Urinary bladder (tissue), 4 donors: Measurements from ENCODE around the gene NRXN3. TPM values are rescaled to one million over a fixed set of nuclear protein-coding genes. Genes with fewer than 3 reads are reported as not detected.

Experiments
- DNase-seq: peaks from one replicate; pipeline ENCODE4 v3.0.0-alpha.2; 2015; ENCODE audit errors: extremely low spot score
- H3K27ac ChIP-seq: one replicate; pipeline ENCODE4 v1.5.1; 2013; ENCODE audit warnings: low read depth, mild to moderate bottlenecking, moderate library complexity
- H3K36me3 ChIP-seq: one replicate; pipeline ENCODE4 v1.6.1; 2013; ENCODE audit warnings: mild to moderate bottlenecking, moderate library complexity; ENCODE audit not compliant: insufficient read depth
- H3K4me1 ChIP-seq: one replicate; pipeline ENCODE4 v1.6.1; 2013; ENCODE audit warnings: mild to moderate bottlenecking, moderate library complexity; ENCODE audit not compliant: insufficient read depth
- H3K4me3 ChIP-seq: one replicate; pipeline ENCODE4 v1.5.1; 2013; ENCODE audit warnings: low read depth, low read length
- WGBS: extraction: QIAGEN DNeasy Blood & Tissue Kit; methylation state at CpG from one replicate; pipeline ENCODE4 v1.1.7; 2013; 5-methylcytosine and 5-hydroxymethylcytosine counted together
- polyA plus RNA-seq: library from polyadenylated mRNA; stranded (reverse); fragments of 200-250 nt; gene quantifications from one replicate; pipeline ENCODE4 v1.2.3, GENCODE V29; 2013
- total RNA-seq: library from RNA; depleted of rRNA; stranded (reverse); fragments of >200 nt; gene quantifications from one replicate; pipeline ENCODE4 v1.2.3, GENCODE V29; 2014
- donor health status: healthy with polysubstance abuse.
- donor health status: healthy.

Gene NRXN3
- total and polyA plus RNA-seq, 2 donors: 3.9 to 6.7 TPM

- Histone ChIP-seq H3K4me3 (no peak overlapping the region), H3K4me1 (no peaks in the 10 kb centered on the region), H3K27ac (no peak overlapping the region), H3K36me3 (no peaks in the 10 kb centered on the region)
- no peak for DNase-seq
- 78% methylated on average over 5 of the region's 5 CpGs for WGBS
Measured at GRCh38 chr14:79193689-79194477, 1023.7 kb downstream of the NRXN3 start.

DNA sequence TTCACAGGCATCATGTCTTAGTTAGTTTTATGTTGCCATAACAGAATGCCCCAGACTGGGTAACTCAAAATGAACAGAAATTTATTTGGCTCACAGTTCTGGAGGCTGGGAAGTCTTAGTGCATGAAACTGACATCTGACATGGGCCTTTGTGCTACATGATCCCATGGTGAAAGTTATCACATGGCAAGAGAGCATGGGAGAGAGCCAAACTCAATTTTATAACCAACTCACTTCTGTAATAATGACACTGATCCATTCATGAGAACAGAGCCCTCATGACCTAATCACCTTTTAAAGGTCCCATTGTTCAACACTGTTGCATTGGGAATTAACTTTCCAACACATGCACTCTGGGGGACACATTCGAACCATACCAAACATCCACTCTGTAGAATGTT is 1026.0 kb downstream of the NRXN3 start:
- Histone ChIP-seq H3K27ac (no peak overlapping the region), H3K36me3 (no peaks in the 10 kb centered on the region), H3K4me3 (no peak overlapping the region), H3K4me1 (no peaks in the 10 kb centered on the region)
- 90% methylated on average over 1 of the region's 1 CpG for WGBS
- no peak for DNase-seq

DNA sequence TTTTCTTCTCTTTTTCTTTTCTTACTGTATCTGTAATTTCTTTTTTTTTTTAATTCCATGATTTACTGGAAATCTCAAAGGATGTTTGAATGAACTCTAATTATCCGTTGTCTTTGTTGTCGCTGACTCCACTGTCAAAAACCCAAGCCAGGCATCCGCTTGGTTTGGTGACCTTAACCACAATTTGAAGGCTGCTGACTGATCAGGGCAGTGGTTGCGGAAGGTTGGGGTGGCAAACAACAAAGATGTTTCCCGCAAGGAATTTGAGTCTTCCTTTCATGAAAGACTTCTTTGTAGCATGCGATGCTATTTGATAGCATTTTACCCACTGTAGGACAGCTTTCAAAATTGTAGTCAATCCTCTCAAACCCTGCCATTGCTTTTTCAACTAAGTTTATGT is 1027.3 kb downstream of the NRXN3 start:
- 93% methylated on average over 6 of the region's 6 CpGs for WGBS
- DNase-seq: no peak
- H3K27ac ChIP-seq: no peak overlapping the region
- H3K36me3 ChIP-seq: no peaks in the 10 kb centered on the region
- no peak overlapping the region for H3K4me3 ChIP-seq
- no peaks in the 10 kb centered on the region for H3K4me1 ChIP-seq

- 86% methylated on average over 4 of the region's 4 CpGs for WGBS
- no peak overlapping the region for H3K27ac ChIP-seq
- no peaks in the 10 kb centered on the region for H3K4me1 ChIP-seq
- DNase-seq: no peak
- H3K36me3 ChIP-seq: no peaks in the 10 kb centered on the region
- H3K4me3 ChIP-seq: no peak overlapping the region
Measured at GRCh38 chr14:79199217-79199616, 1029.0 kb downstream of the NRXN3 start.

GRCh38 chr14:79201564-79202207 is 1031.5 kb downstream of the NRXN3 start:
- Histone ChIP-seq H3K4me3 (no peak overlapping the region), H3K4me1 (no peaks in the 10 kb centered on the region), H3K36me3 (no peaks in the 10 kb centered on the region), H3K27ac (no peak overlapping the region)
- WGBS: 34% methylated on average over 3 of the region's 3 CpGs
- no peak for DNase-seq

DNA sequence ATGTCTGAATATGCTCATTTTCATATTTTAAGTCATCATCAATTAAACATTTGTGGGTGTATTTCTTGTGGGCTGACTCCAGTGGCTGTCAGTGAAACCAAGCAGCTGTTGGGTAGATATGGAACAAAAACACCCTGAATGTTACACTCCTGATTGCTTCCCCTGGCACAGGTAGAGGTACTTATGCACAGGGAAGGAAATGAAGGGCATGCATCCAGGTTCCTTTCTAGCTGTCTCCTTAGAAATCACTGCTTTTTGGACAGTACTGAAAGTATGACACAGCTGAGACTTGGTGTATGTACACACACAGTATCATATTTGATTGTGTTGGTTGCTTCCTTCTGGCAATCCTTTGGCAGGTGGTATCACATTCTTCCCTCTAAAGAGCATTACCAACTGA is 1034.4 kb downstream of the NRXN3 start:
- DNase-seq: no peak
- Histone ChIP-seq H3K36me3 (no peaks in the 10 kb centered on the region), H3K27ac (no peak overlapping the region), H3K4me3 (no peak overlapping the region), H3K4me1 (no peaks in the 10 kb centered on the region)

DNA sequence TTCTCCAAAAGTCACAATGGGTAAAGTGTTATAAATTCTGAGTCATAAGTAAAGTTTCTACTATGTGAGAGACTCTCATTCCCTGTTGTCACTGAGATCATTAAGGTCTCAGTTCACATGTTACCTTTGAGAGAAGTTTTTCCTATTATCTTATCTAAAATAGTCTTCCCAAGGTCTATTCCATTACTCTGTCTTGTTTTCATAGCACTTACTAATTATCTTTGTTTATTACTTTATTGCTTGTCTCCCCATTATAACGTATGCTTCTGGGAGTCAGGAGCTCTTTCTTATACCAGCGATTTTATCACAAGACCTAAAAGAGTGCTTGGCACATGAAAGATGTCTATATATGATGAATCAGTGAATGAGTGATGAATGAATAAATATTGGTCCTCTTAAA is 1039.2 kb downstream of the NRXN3 start:
- H3K36me3 ChIP-seq: no peaks in the 10 kb centered on the region
- H3K4me3 ChIP-seq: no peak overlapping the region
- 59% methylated on average over 2 of the region's 2 CpGs for WGBS
- no peaks in the 10 kb centered on the region for H3K4me1 ChIP-seq
- H3K27ac ChIP-seq: no peak overlapping the region
- DNase-seq: no peak

GRCh38 chr14:79225815-79226214 is 1055.6 kb downstream of the NRXN3 start:
- 53% methylated on average over 3 of the region's 3 CpGs for WGBS
- Histone ChIP-seq H3K36me3 (no peaks in the 10 kb centered on the region), H3K4me3 (no peak overlapping the region), H3K27ac (no peak overlapping the region), H3K4me1 (no peaks in the 10 kb centered on the region)
- no peak for DNase-seq

DNA sequence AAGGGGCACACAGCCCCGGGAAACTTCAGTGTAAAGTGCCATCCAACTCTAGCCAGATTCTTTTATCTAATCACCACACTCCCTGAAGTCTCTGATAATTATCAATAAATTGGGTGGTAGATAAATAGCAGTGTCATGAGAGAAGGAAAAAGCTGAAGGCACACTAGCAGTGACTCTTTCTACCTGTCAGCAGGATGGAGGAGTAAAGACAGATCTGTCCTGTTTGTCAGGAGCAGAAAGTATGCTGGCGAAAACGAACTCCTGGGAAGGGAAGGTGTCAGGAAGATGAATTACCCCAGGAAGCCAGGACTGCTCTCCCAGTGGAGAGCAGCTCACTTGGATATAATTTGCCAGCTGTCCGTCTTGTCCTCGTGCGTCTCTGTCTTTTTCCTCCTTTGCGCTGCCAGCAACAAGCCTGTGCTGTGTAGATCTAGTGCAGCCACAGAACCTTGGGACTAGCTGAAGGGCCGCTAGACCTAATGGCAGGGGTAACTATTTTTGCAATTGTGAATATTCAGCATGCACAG is 1059.3 kb downstream of the NRXN3 start:
- Histone ChIP-seq H3K36me3 (no peaks in the 10 kb centered on the region), H3K27ac (no peak overlapping the region), H3K4me3 (no peak overlapping the region), H3K4me1 (no peaks in the 10 kb centered on the region)
- WGBS: 28% methylated on average over 8 of the region's 8 CpGs
- no peak for DNase-seq

GRCh38 chr14:79242666-79243065 is 1072.5 kb downstream of the NRXN3 start:
- DNase-seq: no peak
- no peaks in the 10 kb centered on the region for H3K4me1 ChIP-seq

DNA sequence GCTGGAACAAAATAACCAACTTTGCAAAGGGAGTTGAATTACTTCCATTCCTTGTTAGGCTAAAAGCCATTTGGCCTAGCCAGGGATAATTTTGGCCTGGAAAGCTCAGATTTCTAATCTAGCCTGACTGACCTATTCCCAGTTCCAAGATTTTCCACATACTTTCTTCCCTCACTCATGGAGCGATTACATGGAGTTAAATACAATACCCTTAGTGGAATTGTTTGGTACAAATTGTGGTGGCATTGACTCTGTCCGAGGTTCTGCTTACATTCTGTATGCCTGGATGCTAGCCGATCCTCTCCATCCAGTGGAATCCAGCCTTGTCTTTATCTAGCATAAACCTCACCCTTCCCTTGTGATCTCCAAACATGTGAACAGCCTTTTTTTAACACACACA is 1076.0 kb downstream of the NRXN3 start:
- 51% methylated on average over 3 of the region's 3 CpGs for WGBS
- Histone ChIP-seq H3K4me3 (no peak overlapping the region), H3K4me1 (no peaks in the 10 kb centered on the region), H3K27ac (no peak overlapping the region), H3K36me3 (no peaks in the 10 kb centered on the region)
- no peak for DNase-seq

More at GRCh38 chr14:79242666-79243065, 1072.5 kb downstream of the NRXN3 start:
- no peak overlapping the region for H3K4me3 ChIP-seq
- no peak overlapping the region for H3K27ac ChIP-seq
- no peaks in the 10 kb centered on the region for H3K36me3 ChIP-seq

GRCh38 chr14:79248126-79248525 is 1078.0 kb downstream of the NRXN3 start:
- no peaks in the 10 kb centered on the region for H3K4me1 ChIP-seq
- WGBS: 77% methylated on average over 2 of the region's 2 CpGs
- H3K36me3 ChIP-seq: no peaks in the 10 kb centered on the region
- no peak overlapping the region for H3K4me3 ChIP-seq
- no peak overlapping the region for H3K27ac ChIP-seq
- DNase-seq: no peak

DNA sequence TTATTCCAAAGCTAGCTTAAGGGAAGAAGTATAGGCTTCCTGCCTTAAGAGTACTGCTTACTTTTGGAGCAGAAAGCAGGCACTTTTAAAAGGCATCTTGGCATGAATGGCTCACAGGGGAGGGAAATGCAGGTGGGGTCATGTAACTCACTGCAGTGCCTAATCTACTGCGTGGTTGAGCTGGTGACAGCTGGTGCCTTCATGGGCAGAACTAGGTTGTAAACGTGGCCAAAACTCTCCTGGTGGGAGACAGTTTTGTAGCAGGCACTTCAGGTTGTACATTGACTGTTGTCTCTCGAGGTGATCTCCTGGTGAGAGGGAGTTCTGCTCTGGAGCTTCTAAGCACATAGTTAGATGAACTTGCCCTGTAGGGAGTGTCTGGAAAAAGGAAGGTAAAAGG is 1078.6 kb downstream of the NRXN3 start:
- 52% methylated on average over 3 of the region's 3 CpGs for WGBS
- DNase-seq: no peak
- H3K36me3 ChIP-seq: no peaks in the 10 kb centered on the region
- H3K4me1 ChIP-seq: no peaks in the 10 kb centered on the region
- no peak overlapping the region for H3K4me3 ChIP-seq
- no peak overlapping the region for H3K27ac ChIP-seq

DNA sequence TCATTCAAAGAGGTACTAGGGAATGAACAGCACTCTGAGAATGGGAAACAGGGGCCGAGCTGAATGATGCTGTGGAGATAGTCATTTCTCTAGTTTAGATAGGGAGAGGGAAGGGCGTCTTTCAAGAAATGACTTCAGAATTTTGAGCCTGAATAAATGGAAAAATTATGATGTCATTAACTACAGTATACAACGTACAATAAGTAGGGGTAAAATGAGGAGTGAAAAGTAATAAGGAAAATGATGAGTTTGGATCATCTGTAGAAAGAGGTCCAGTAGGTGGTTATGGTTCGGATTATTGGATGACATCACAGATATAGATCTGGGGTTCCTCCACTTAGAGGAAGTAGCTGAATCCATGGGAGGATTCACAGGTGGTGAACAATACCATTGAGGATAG is 1081.1 kb downstream of the NRXN3 start:
- 87% methylated on average over 4 of the region's 4 CpGs for WGBS

More for the DNA sequence above, 1081.1 kb downstream of the NRXN3 start:
- no peak overlapping the region for H3K4me3 ChIP-seq
- DNase-seq: no peak
- H3K36me3 ChIP-seq: no peaks in the 10 kb centered on the region
- no peak overlapping the region for H3K27ac ChIP-seq
- H3K4me1 ChIP-seq: no peaks in the 10 kb centered on the region
